ENCODE results near the gene RNF148.
"Not testable (repeated sequence)": the region's sequence is repeated elsewhere in the genome, so short reads cannot be mapped to it uniquely, and the experiment has no call there.

DNA sequence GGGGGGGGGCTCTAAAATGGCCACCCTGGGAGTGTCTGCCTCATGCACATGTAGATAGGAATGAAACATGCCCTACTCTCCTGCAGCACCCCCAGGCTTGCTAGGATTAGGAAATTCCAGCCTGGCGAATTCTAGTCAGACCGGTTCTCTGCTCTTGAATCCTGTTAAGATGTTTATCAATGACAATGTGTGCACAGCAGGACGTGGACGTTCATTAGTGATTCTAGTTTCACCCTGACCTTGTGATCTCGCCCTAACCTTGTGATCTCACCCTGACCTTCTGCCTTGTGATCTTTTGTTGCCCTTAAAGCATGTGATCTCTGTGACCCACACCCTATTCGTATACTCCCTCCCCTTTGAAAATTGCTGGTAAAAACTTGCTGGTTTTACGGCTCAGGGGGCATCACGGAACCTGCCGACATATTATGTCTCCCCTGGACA, 23.4 kb downstream of the RNF148 start:
- TF ChIP-seq EZH2 (IDR thresholded peaks at IDR 0.05; ENCODE audit: low read depth, unreplicated experiment); EZH2phosphoT487 (IDR thresholded peaks at IDR 0.05; ENCODE audit: unreplicated experiment); STAT1 (IDR thresholded peaks at IDR 0.05; ENCODE audit: unreplicated experiment); ZNF114 (CRISPR knock-in tag; IDR thresholded peaks at IDR 0.05); JUNB (IDR thresholded peaks at IDR 0.05; ENCODE audit: unreplicated experiment): not testable (repeated sequence)
- TF ChIP-seq, protein P1, sequence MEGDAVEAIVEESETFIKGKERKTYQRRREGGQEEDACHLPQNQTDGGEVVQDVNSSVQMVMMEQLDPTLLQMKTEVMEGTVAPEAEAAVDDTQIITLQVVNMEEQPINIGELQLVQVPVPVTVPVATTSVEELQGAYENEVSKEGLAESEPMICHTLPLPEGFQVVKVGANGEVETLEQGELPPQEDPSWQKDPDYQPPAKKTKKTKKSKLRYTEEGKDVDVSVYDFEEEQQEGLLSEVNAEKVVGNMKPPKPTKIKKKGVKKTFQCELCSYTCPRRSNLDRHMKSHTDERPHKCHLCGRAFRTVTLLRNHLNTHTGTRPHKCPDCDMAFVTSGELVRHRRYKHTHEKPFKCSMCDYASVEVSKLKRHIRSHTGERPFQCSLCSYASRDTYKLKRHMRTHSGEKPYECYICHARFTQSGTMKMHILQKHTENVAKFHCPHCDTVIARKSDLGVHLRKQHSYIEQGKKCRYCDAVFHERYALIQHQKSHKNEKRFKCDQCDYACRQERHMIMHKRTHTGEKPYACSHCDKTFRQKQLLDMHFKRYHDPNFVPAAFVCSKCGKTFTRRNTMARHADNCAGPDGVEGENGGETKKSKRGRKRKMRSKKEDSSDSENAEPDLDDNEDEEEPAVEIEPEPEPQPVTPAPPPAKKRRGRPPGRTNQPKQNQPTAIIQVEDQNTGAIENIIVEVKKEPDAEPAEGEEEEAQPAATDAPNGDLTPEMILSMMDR (conservative IDR thresholded peaks at IDR 0.05; ENCODE audit: low read depth in 2 of 2): not testable (repeated sequence)
- TF ChIP-seq POLR2AphosphoS5 (IDR thresholded peaks at IDR 0.05; ENCODE audit: low read depth) (peak; percentile 33; the same call in 1 of the 2 replicates), NANOG (IDR thresholded peaks at IDR 0.05; ENCODE audit: borderline replicate concordance) (peak; percentile 85), CREB1 (CRISPR knock-in tag; IDR thresholded peaks at IDR 0.05; ENCODE audit: low read depth) (peak; percentile 65; the same call in 1 of the 2 replicates)
- TF ChIP-seq, protein P2, sequence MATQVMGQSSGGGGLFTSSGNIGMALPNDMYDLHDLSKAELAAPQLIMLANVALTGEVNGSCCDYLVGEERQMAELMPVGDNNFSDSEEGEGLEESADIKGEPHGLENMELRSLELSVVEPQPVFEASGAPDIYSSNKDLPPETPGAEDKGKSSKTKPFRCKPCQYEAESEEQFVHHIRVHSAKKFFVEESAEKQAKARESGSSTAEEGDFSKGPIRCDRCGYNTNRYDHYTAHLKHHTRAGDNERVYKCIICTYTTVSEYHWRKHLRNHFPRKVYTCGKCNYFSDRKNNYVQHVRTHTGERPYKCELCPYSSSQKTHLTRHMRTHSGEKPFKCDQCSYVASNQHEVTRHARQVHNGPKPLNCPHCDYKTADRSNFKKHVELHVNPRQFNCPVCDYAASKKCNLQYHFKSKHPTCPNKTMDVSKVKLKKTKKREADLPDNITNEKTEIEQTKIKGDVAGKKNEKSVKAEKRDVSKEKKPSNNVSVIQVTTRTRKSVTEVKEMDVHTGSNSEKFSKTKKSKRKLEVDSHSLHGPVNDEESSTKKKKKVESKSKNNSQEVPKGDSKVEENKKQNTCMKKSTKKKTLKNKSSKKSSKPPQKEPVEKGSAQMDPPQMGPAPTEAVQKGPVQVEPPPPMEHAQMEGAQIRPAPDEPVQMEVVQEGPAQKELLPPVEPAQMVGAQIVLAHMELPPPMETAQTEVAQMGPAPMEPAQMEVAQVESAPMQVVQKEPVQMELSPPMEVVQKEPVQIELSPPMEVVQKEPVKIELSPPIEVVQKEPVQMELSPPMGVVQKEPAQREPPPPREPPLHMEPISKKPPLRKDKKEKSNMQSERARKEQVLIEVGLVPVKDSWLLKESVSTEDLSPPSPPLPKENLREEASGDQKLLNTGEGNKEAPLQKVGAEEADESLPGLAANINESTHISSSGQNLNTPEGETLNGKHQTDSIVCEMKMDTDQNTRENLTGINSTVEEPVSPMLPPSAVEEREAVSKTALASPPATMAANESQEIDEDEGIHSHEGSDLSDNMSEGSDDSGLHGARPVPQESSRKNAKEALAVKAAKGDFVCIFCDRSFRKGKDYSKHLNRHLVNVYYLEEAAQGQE (IDR thresholded peaks at IDR 0.05; ENCODE audit: unreplicated experiment): not testable (repeated sequence)
- TF ChIP-seq, protein P3, sequence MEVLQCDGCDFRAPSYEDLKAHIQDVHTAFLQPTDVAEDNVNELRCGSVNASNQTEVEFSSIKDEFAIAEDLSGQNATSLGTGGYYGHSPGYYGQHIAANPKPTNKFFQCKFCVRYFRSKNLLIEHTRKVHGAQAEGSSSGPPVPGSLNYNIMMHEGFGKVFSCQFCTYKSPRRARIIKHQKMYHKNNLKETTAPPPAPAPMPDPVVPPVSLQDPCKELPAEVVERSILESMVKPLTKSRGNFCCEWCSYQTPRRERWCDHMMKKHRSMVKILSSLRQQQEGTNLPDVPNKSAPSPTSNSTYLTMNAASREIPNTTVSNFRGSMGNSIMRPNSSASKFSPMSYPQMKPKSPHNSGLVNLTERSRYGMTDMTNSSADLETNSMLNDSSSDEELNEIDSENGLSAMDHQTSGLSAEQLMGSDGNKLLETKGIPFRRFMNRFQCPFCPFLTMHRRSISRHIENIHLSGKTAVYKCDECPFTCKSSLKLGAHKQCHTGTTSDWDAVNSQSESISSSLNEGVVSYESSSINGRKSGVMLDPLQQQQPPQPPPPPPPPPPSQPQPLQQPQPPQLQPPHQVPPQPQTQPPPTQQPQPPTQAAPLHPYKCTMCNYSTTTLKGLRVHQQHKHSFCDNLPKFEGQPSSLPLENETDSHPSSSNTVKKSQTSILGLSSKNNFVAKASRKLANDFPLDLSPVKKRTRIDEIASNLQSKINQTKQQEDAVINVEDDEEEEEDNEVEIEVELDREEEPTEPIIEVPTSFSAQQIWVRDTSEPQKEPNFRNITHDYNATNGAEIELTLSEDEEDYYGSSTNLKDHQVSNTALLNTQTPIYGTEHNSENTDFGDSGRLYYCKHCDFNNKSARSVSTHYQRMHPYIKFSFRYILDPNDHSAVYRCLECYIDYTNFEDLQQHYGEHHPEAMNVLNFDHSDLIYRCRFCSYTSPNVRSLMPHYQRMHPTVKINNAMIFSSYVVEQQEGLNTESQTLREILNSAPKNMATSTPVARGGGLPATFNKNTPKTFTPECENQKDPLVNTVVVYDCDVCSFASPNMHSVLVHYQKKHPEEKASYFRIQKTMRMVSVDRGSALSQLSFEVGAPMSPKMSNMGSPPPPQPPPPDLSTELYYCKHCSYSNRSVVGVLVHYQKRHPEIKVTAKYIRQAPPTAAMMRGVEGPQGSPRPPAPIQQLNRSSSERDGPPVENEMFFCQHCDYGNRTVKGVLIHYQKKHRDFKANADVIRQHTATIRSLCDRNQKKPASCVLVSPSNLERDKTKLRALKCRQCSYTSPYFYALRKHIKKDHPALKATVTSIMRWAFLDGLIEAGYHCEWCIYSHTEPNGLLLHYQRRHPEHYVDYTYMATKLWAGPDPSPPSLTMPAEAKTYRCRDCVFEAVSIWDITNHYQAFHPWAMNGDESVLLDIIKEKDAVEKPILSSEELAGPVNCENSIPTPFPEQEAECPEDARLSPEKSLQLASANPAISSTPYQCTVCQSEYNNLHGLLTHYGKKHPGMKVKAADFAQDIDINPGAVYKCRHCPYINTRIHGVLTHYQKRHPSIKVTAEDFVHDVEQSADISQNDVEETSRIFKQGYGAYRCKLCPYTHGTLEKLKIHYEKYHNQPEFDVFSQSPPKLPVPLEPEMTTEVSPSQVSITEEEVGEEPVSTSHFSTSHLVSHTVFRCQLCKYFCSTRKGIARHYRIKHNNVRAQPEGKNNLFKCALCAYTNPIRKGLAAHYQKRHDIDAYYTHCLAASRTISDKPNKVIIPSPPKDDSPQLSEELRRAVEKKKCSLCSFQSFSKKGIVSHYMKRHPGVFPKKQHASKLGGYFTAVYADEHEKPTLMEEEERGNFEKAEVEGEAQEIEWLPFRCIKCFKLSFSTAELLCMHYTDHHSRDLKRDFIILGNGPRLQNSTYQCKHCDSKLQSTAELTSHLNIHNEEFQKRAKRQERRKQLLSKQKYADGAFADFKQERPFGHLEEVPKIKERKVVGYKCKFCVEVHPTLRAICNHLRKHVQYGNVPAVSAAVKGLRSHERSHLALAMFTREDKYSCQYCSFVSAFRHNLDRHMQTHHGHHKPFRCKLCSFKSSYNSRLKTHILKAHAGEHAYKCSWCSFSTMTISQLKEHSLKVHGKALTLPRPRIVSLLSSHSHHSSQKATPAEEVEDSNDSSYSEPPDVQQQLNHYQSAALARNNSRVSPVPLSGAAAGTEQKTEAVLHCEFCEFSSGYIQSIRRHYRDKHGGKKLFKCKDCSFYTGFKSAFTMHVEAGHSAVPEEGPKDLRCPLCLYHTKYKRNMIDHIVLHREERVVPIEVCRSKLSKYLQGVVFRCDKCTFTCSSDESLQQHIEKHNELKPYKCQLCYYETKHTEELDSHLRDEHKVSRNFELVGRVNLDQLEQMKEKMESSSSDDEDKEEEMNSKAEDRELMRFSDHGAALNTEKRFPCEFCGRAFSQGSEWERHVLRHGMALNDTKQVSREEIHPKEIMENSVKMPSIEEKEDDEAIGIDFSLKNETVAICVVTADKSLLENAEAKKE (CRISPR knock-in tag; IDR thresholded peaks at IDR 0.05): not testable (repeated sequence)
